GM23338 (cell line): ENCODE results near the gene DLG2. TPM values are rescaled to one million over a fixed set of nuclear protein-coding genes. Genes with fewer than 3 reads are reported as not detected.

Experiments used
- ATAC-seq: fragments of 200-7000 bp; cut with Tn5 transposase; 3 replicates; pipeline ENCODE4 v1.9.1; 2020
- DNase-seq: peaks from one replicate; pipeline ENCODE4 v3.0.0-alpha.2; 2015; ENCODE audit warnings: low spot score
- H2AFZ ChIP-seq: fragments of 200-600 bp; sonication (generic); 2 replicates; pipeline ENCODE4 v1.8.0; 2016; ENCODE audit warnings: antibody characterized with exemption, mild to moderate bottlenecking, moderate library complexity
- H3F3A ChIP-seq: fragments of 200-600 bp; sonication (generic); replicated peaks from 2 replicates; pipeline ENCODE4 v1.8.0; 2017; ENCODE audit warnings: antibody characterized with exemption, mixed run types, low read depth
- H3K27ac ChIP-seq: fragments of 200-600 bp; sonication (generic); 2 replicates; pipeline ENCODE4 v1.6.1; 2016; ENCODE audit warnings: low read depth
- H3K27me3 ChIP-seq: fragments of 200-600 bp; sonication (generic); 2 replicates; pipeline ENCODE4 v1.8.0; 2016; ENCODE audit warnings: mild to moderate bottlenecking, mixed run types, moderate library complexity; ENCODE audit not compliant: insufficient read depth
- H3K36me3 ChIP-seq: fragments of 200-600 bp; sonication (generic); 2 replicates; pipeline ENCODE4 v1.8.0; 2016; ENCODE audit warnings: mild to moderate bottlenecking; ENCODE audit not compliant: insufficient read depth
- H3K4me1 ChIP-seq: fragments of 200-600 bp; sonication (generic); 2 replicates; pipeline ENCODE4 v1.8.0; 2016; ENCODE audit warnings: mild to moderate bottlenecking, moderate library complexity; ENCODE audit not compliant: insufficient read depth
- H3K4me2 ChIP-seq: fragments of 200-600 bp; sonication (generic); 2 replicates; pipeline ENCODE4 v1.7.1; 2017; ENCODE audit warnings: mixed run types
- H3K4me3 ChIP-seq: fragments of 200-600 bp; sonication (generic); 2 replicates; pipeline ENCODE4 v1.6.1; 2016; ENCODE audit warnings: mixed run types
- H3K79me2 ChIP-seq: fragments of 200-600 bp; sonication (generic); replicated peaks from 2 replicates; pipeline ENCODE4 v1.8.0; 2017; ENCODE audit warnings: mild to moderate bottlenecking; ENCODE audit not compliant: insufficient read depth
- H3K9me2 ChIP-seq: fragments of 200-600 bp; sonication (generic); 2 replicates; pipeline ENCODE4 v1.8.0; 2017; ENCODE audit not compliant: insufficient read depth
- H4K20me1 ChIP-seq: fragments of 200-600 bp; sonication (generic); replicated peaks from 2 replicates; pipeline ENCODE4 v1.8.0; 2017; ENCODE audit warnings: mild to moderate bottlenecking; ENCODE audit not compliant: insufficient read depth
- H3K27ac Mint-ChIP-seq: 2 replicates; pipeline ENCODE4 v1.8.0; 2020; ENCODE audit warnings: inconsistent platforms, mild to moderate bottlenecking, moderate library complexity, mixed read lengths
- H3K27me3 Mint-ChIP-seq: 3 replicates; pipeline ENCODE4 v1.8.0; 2022; ENCODE audit warnings: low read depth, mild to moderate bottlenecking, moderate library complexity, mixed read lengths, inconsistent platforms; ENCODE audit not compliant: insufficient read depth, poor library complexity
- H3K36me3 Mint-ChIP-seq: 3 replicates; pipeline ENCODE4 v1.8.0; 2021; ENCODE audit warnings: low read depth, mild to moderate bottlenecking, inconsistent platforms, moderate library complexity, mixed read lengths
- H3K4me1 Mint-ChIP-seq: 3 replicates; pipeline ENCODE4 v1.8.0; 2020; ENCODE audit warnings: mild to moderate bottlenecking, inconsistent platforms, mixed read lengths
- H3K4me3 Mint-ChIP-seq: 3 replicates; pipeline ENCODE4 v1.8.0; 2021; ENCODE audit warnings: moderate library complexity, mild to moderate bottlenecking, inconsistent platforms, mixed read lengths
- H3K9me3 Mint-ChIP-seq: 3 replicates; pipeline ENCODE4 v1.8.0; 2020; ENCODE audit warnings: moderate library complexity, mild to moderate bottlenecking, inconsistent platforms, mixed read lengths
- CREB1 ChIP-seq: fragments of 250-450 bp; sonication (Bioruptor Pico); IDR thresholded peaks from 2 replicates; pipeline ENCODE4 v1.5.0; 2020; ENCODE audit warnings: low read depth, mild to moderate bottlenecking, moderate library complexity
- CTCF ChIP-seq, 2 experiments: fragments of 200-600 bp in 1 of 2; sonication (generic) in 1 of 2; conservative IDR thresholded peaks; 2 replicates each; pipeline versions ENCODE4 v1.5.1 to v1.6.1; 2016 to 2017; ENCODE audit warnings: antibody characterized with exemption in 2 of 2, low read depth in 2 of 2, mild to moderate bottlenecking in 2 of 2, moderate library complexity in 1 of 2
- ETS1 ChIP-seq: IDR thresholded peaks from 2 replicates; pipeline ENCODE4 v1.6.1; 2016; ENCODE audit warnings: antibody characterized with exemption
- EZH2 ChIP-seq: fragments of 200-600 bp; sonication (generic); IDR thresholded peaks from one replicate; pipeline ENCODE4 v1.8.0; 2017; ENCODE audit warnings: antibody characterized with exemption, mild to moderate bottlenecking, low read depth; ENCODE audit not compliant: unreplicated experiment
- EZH2phosphoT487 ChIP-seq: fragments of 200-600 bp; sonication (generic); IDR thresholded peaks from one replicate; pipeline ENCODE4 v1.8.1; 2018; ENCODE audit warnings: antibody characterized with exemption; ENCODE audit not compliant: unreplicated experiment
- JUNB ChIP-seq: IDR thresholded peaks from one replicate; pipeline ENCODE4 v1.6.1; 2016; ENCODE audit warnings: antibody characterized with exemption; ENCODE audit not compliant: unreplicated experiment
- NANOG ChIP-seq: IDR thresholded peaks from 2 replicates; pipeline ENCODE4 v1.6.1; 2016; ENCODE audit warnings: antibody characterized with exemption, borderline replicate concordance
- STAT1 ChIP-seq: IDR thresholded peaks from one replicate; pipeline ENCODE4 v1.6.1; 2016; ENCODE audit warnings: antibody characterized with exemption; ENCODE audit not compliant: unreplicated experiment
- ZNF114 ChIP-seq: fragments of 250-450 bp; sonication (Bioruptor Pico); IDR thresholded peaks from 2 replicates; pipeline ENCODE4 v1.5.0; 2020; ENCODE audit warnings: mild to moderate bottlenecking, moderate library complexity
- ZNF331 ChIP-seq: fragments of 250-450 bp; sonication (Bioruptor Pico); IDR thresholded peaks from 2 replicates; pipeline ENCODE4 v1.5.0; 2020; ENCODE audit warnings: low read depth, mild to moderate bottlenecking, moderate library complexity
- ZNF462 ChIP-seq: fragments of 250-450 bp; sonication (Bioruptor Pico); IDR thresholded peaks from 2 replicates; pipeline ENCODE4 v1.5.0; 2020; ENCODE audit warnings: mild to moderate bottlenecking, moderate library complexity
- polyA plus RNA-seq: library from polyadenylated mRNA; unstranded; fragments of >200 nt; fragmentation: Nextera tagmentation; extraction: Ambion mirVana; gene quantifications from 2 replicates; pipeline ENCODE4 v1.2.1, GENCODE V29; 2016
- total RNA-seq: library from RNA; depleted of rRNA; stranded (reverse); fragments of >200 nt; shearing (Covaris generic); gene quantifications from 2 replicates; pipeline ENCODE4 v1.2.3, GENCODE V29; 2014

DLG2 gene
- total and polyA plus RNA-seq, 2 experiments from 2014 or later = 19.8 to 21.5 TPM

- TF ChIP-seq CTCF (conservative IDR thresholded peaks at IDR 0.05; ENCODE audit: low read depth in 2 of 2) = no peak
- TF ChIP-seq ZNF114 (CRISPR knock-in tag) = no peak
- no peak for TF ChIP-seq JUNB
- no peak for TF ChIP-seq EZH2phosphoT487
- TF ChIP-seq CREB1 (CRISPR knock-in tag) = no peak
These were observed 728.0 kb downstream of the DLG2 start (continued) for GRCh38 chr11:84899134-84899533.

DNA sequence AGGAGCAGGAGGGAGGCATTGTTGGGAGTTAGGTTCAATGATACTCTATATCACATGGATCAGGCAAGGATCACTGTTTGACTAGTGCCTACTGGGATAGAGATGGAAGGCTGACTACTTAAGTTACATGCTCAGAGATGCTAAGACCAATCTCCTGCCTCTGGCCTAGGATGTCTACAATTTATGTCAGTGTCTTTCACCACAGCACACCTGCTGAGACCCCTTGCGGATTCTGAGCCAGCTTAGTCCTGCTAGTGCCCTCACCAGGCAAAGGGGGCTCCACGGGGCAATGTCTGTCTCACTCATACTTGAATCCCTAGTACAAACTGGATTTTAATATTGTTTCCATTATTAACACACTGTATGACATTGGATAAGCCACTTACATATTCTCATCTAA is 732.5 kb downstream of the DLG2 start:
- Histone ChIP-seq H3K4me1 (no peaks in the 10 kb centered on the region), H3F3A (no peaks in the 10 kb centered on the region), H3K79me2 (no peaks in the 10 kb centered on the region), H3K4me3 (no peak overlapping the region), H2AFZ (no peak overlapping the region), H4K20me1 (no peaks in the 10 kb centered on the region), H3K27ac (no peak overlapping the region), H3K9me2 (no peaks in the 10 kb centered on the region), H3K36me3 (no peaks in the 10 kb centered on the region), H3K27me3 (no peaks in the 10 kb centered on the region), H3K4me2 (no peak overlapping the region)
- Mint-ChIP-seq H3K27ac (no peak overlapping the region), H3K9me3 (no peaks in the 10 kb centered on the region), H3K4me1 (no peaks in the 10 kb centered on the region), H3K4me3 (no peak overlapping the region), H3K36me3 (no peaks in the 10 kb centered on the region), H3K27me3 (no peaks in the 10 kb centered on the region)
- no peak for ATAC-seq
- peak; percentile 11 for DNase-seq
- no peak for TF ChIP-seq JUNB
- no peak for TF ChIP-seq ZNF114 (CRISPR knock-in tag)
- no peak for TF ChIP-seq ETS1
- TF ChIP-seq STAT1 = no peak
- no peak for TF ChIP-seq ZNF462 (CRISPR knock-in tag)
- TF ChIP-seq ZNF331 (CRISPR knock-in tag) = no peak
- TF ChIP-seq CREB1 (CRISPR knock-in tag) = no peak
- no peak for TF ChIP-seq NANOG
- TF ChIP-seq EZH2 = no peak
- no peak for TF ChIP-seq CTCF (conservative IDR thresholded peaks at IDR 0.05; ENCODE audit: low read depth in 2 of 2)
